ENCODE results near the gene FBP2.
"Not testable (repeated sequence)": the region's sequence is repeated elsewhere in the genome, so short reads cannot be mapped to it uniquely, and the experiment has no call there.

FBP2 gene

DNA sequence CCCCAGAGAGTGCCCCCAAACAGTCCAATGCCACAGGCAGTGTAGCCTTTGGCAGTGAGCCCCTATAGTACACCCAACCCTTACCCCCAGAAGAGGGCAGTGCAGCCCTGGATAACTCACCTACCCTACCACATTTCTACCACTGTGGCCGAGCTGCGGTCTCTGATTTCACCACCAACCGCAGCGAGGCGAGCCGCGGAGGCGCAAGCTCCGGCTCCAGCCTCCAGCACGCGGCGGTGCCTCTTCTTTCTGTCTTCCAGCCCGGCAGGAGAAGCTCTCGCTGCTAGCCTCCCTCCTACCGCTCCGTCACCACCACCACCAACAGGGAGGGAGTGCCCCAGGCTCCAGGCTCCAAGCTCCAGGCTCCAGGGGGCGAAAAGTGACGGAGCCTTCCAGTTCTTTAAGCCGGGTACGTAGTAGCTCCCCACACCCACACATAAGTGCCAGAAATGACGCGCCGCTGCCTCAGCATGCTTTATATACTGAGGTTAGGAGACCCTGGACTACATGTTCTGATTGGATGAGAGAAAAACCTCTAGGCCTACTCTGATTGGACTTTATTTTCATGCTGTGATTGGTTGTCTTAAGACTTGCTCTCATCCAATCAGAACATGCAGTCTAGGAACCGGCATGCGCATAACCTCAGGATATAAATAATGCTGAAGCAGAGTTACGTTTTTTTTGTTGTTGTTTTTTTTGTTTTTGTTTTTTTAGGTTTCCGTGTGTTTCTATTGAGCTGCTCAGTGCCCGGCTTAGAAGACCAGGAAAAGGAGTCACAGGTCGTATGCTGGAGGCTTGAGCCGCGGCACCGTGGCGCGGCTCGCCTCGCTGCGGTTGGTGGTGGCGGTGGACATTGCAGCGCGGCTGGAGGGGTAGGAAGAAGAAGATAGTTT is 38.9 kb downstream of the FBP2 start, which contains the start of gene PCAT7:
Gene PCAT7 (plus strand): TSS at position 645 of the 893 bp plus-strand sequence.
- no peak for DNase-seq

GRCh38 chr9:94554078-94554438 is 39.6 kb downstream of the FBP2 start:
- no peak for DNase-seq

DNA sequence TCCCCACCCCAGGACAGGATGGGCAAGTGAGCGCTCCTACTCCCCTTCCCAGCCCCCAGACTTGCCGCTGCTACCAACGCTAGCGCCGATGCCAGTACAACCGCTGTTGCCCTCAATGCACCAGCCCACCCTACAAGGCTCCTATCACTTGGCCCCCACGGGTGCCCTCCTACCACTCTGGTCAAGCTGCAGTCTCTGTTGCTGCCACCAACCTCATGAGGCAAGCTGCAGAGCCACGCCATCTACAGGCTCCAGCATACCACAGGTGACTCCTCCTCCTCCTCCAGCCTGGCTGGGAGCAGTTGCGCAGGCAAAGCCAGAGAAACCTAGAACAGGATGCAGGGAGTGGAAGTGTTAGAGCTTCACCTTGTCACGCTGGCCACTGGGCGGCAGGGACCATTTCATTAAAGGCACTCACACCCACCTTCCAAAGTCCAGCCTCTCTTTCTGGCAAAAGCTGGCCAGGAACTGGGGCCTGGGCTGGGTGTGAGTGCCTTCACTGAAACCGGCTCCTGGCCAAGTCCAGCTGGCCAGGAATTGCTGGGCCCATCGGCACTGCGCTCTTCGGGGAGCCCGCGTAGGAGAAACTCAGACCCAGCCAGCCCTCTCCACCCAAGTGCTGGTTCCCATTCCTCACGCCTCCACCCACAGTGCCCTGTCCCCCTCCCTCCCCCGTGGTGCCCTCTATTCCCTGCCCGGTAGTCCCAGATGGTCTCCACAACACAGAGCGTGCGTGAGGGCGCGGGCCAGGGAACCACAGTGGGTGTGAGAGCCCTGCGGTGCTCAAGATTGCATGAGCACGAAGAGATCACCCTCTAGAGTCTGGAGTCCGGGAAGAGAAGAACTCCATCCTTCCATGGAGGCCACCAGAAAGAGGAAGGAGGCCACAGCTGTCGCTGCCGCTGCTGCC is 40.3 kb downstream of the FBP2 start:
- DNase-seq: no peak

DNA sequence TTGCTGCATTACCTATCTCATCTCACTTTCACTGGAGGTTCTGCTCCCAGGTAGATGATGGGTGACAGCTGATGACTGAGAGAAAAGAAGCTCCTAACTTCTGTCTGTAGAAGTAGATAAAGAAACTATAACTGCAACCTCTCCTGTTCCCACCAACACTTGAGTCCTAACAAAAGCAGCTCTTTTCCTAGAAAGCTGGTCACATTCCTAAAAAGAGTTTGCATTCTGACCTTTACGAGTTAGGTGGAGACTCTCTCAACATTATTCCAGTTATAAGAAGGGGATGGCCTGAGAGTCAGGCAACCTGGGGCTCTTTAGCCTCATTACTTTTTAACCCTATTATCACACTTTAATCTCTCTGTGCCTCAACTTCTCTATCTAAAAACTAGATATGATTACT is 47.7 kb downstream of the FBP2 start:
- no peak for DNase-seq

DNA sequence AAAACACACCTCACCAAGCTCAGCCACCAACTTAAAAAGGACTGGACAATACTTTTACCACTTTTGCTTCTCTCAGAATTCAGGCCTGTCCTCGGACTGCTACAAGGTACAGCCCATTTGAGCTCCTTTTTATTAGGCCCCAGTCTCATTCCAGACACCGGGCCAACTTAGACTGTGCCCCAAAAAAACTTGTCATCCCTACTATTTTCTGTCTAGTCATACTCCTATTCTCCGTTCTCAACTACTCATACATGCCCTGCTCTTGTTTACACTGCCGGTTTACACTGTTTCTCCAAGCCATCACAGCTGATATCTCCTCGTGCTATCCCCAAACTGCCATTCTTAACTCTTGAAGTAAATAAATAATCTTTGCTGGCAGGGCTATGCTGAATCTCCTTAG is 49.3 kb downstream of the FBP2 start:
- not testable (repeated sequence) for DNase-seq

- no peak for DNase-seq
Observed at GRCh38 chr9:94538908-94539307, 54.7 kb downstream of the FBP2 start.

- no peak for DNase-seq
Observed at GRCh38 chr9:94534901-94535300, 58.7 kb downstream of the FBP2 start.

DNA sequence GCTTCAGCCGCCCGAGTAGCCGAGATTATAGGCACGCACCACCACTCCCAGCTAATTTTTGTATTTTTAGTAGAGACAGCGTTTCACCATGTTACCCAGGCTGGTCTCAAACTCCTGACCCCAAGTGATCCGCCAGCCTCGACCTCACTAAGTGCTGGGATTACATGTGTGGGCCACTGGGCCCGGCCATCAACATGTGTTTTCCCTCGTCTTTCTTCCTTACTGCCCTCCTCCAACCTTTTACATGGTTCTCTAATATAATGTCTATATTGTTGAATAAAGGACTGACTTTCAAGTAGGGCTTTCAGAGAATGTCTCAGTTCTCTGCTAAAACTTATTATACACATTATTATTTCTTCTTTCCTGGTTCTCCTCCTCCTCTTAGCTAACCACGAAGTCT is 60.0 kb downstream of the FBP2 start:
- DNase-seq: no peak

- DNase-seq: no peak
Observed at GRCh38 chr9:94533155-94533554, 60.5 kb downstream of the FBP2 start.

DNA sequence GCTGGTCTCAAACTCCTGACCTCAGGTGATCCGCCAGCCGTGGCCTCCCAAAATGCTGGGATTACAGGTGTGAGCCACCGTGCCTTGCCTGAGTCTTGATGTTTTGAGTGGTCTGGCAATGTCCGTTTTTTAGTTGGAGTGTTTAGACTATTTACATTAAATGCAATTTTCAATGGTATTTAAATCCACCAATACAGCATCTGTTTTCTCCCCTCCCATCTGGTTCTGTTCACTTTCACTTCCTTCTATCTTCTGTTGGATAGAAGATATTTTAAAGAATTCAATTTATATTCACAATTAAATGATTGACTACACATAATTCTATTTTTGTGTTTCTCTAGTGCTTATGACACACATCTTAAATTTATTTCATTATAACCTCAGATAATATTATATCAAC is 64.7 kb downstream of the FBP2 start:
- DNase-seq: no peak

DNA sequence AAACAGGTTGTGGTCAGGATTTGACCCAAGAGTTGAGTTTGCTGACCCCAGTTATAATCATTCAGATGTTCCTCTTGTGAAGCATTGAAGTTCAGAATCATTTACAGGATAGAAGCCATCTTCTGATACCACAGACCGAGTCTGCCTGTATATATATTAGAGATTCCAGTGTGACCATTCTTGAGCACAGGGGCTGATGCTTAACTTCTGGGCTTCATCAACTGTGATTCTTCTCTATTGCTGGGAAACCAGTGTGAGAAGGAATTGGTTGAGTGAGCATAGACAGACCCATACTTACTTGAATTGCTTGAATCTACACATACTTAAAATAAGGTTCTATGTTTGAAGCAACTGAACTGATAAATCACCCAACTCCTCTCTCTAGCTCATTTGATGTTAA is 66.7 kb downstream of the FBP2 start:
- no peak for DNase-seq

DNA sequence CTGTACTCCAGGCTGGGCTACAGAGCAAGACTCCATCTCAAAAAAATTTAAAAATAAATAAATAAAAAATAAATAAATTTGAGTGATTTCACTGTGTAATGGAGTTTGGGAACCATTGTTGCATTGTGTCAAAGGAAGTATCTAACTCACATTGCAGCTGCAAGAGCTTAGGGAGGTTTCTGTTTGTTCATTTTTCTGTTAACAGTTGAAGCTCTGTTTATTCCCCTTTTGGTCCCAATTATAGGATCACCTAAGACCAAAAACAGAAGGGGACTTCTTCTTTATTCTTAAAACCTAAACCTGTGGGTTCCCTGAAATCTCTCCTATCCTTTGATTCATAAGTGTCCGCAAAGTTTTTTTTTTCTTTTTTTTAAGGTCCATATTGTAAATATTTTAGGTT is 67.4 kb downstream of the FBP2 start:
- no peak for DNase-seq

GRCh38 chr9:94525396-94526035 is 68.1 kb downstream of the FBP2 start:
- no peak for DNase-seq

- DNase-seq: no peak
Observed at GRCh38 chr9:94517254-94517653, 76.4 kb downstream of the FBP2 start.

GRCh38 chr9:94514722-94515121 is 78.9 kb downstream of the FBP2 start:
- no peak for DNase-seq

GRCh38 chr9:94511955-94512265 is 81.7 kb downstream of the FBP2 start:
- no peak for DNase-seq

GRCh38 chr9:94511134-94511954 is 82.3 kb downstream of the FBP2 start:
- DNase-seq: no peak
